Measurements from ENCODE around the gene HERC5.
"Not testable (repeated sequence)": the region's sequence is repeated elsewhere in the genome, so short reads cannot be mapped to it uniquely, and the experiment has no call there.

Gene HERC5

GRCh38 chr4:88523325-88524129 lies 66.6 kb downstream of the HERC5 start, which contains the start of gene PYURF:
Gene PYURF (minus strand): TSS chr4:88523776. CDS start chr4:88523700, 76 bp downstream.
- peak; percentile 79 for DNase-seq

GRCh38 chr4:88524171-88524570 lies 67.3 kb downstream of the HERC5 start:
- DNase-seq, result no peak

GRCh38 chr4:88526221-88526815 lies 69.4 kb downstream of the HERC5 start:
- no peak for DNase-seq

- no peak for DNase-seq
These were observed 70.9 kb downstream of the HERC5 start for GRCh38 chr4:88527787-88528186.

- no peak for DNase-seq
These were observed 71.9 kb downstream of the HERC5 start for GRCh38 chr4:88528861-88529260.

- no peak for DNase-seq
These were observed 74.6 kb downstream of the HERC5 start for GRCh38 chr4:88531549-88531948.

GRCh38 chr4:88533088-88533790 lies 76.3 kb downstream of the HERC5 start:
- no peak for DNase-seq

GRCh38 chr4:88533937-88534750 lies 77.2 kb downstream of the HERC5 start:
- DNase-seq, result no peak

GRCh38 chr4:88535090-88535755 lies 78.3 kb downstream of the HERC5 start:
- no peak for DNase-seq

- DNase-seq, result no peak
These were observed 80.8 kb downstream of the HERC5 start for GRCh38 chr4:88537709-88538108.

GRCh38 chr4:88539322-88540068 lies 82.6 kb downstream of the HERC5 start:
- not testable (repeated sequence) for DNase-seq

- no peak for DNase-seq
These were observed 92.9 kb downstream of the HERC5 start for GRCh38 chr4:88549815-88550214.
